Adrenal gland (tissue), 12 donors: ENCODE data around the gene SPCS2. TPM values are rescaled to one million over a fixed set of nuclear protein-coding genes. Genes with fewer than 3 reads are reported as not detected.

Experiments used
- DNase-seq, 7 donors: peaks; one replicate each; pipeline ENCODE4 v3.0.0-alpha.2; 2019 to 2020
- H3K27ac ChIP-seq, 5 donors: fragments of 200-600 bp; sonication (generic) in 4 of 5; 1 replicate in 3 of 5; 2 replicates in 2 of 5; pipeline versions ENCODE4 v1.5.1 to v1.8.0; 2016 to 2020; ENCODE audit warnings: mild to moderate bottlenecking in 1 of 5
- H3K27me3 ChIP-seq: fragments of 200-600 bp; 2 replicates; pipeline ENCODE4 v1.8.0; 2021
- H3K36me3 ChIP-seq, 2 donors: fragments of 200-600 bp; replicated peaks in 1 of 2; 1 replicate in 1 of 2; 2 replicates in 1 of 2; pipeline versions ENCODE4 v1.5.1 to v1.8.0; 2018 to 2022
- H3K4me1 ChIP-seq, 2 donors: fragments of 200-600 bp; replicated peaks in 1 of 2; 1 replicate in 1 of 2; 2 replicates in 1 of 2; pipeline versions ENCODE4 v1.5.1 to v1.8.0; 2018 to 2021
- H3K4me3 ChIP-seq, 4 donors: fragments of 200-600 bp; sonication (generic) in 3 of 4; one replicate each; pipeline ENCODE4 v1.5.1; 2016 to 2018
- H3K9me3 ChIP-seq, 3 donors: fragments of 200-600 bp; sonication (generic) in 1 of 3; replicated peaks in 1 of 3; 1 replicate in 2 of 3; 2 replicates in 1 of 3; pipeline versions ENCODE4 v1.5.1 to v1.8.0; 2016 to 2021
- POLR2A ChIP-seq, 2 donors: fragments of 450-650 bp; IDR thresholded peaks; one replicate each; pipeline ENCODE4 v1.6.1; 2017; ENCODE audit warnings: antibody characterized with exemption in 2 of 2, mild to moderate bottlenecking in 2 of 2, moderate library complexity in 1 of 2
- WGBS, 4 donors: extraction: QIAGEN DNeasy Blood & Tissue Kit in 2 of 4; methylation state at CpG; one replicate each; pipeline versions ENCODE4 v1.1.5 to v1.1.7; 2013 to 2017; 5-methylcytosine and 5-hydroxymethylcytosine counted together
- intact Hi-C, 2 donors: fragments of 100-400 bp; cut with DNase I; formaldehyde crosslinking; loops; one replicate each; pipeline versions ENCODE4 v1.14.1 to v1.15.0; 2022 to 2023
- polyA plus RNA-seq, 3 donors: library from polyadenylated mRNA; stranded (reverse); fragments of 200-250 nt in 2 of 3; fragments of 350-450 nt in 1 of 3; fragmentation: Illumina TruSeq in 1 of 3; extraction: RNeasy Lipid Tissue Mini Kit (QIAGEN cat#74804) in 1 of 3; gene quantifications; one replicate each; pipeline ENCODE4 v1.2.3, GENCODE V29; 2013 to 2014
- total RNA-seq, 9 donors: library from RNA; depleted of rRNA in 4 of 9; stranded (reverse); fragments of >200 nt in 4 of 9; fragments of 120-200 nt in 1 of 9; fragmentation: NEBNext Ultra II Directional in 1 of 9; extraction: Animal tissue kit (Norgen Biotek cat#: 25700) in 1 of 9; gene quantifications; one replicate each; pipeline versions ENCODE4 v1.1.0 to v1.2.4, GENCODE V29; 2013 to 2023
- TF ChIP-seq, protein P1 (sequence below), 6 experiments: fragments of 450-650 bp in 4 of 6; fragments of 200-600 bp in 2 of 6; sonication (generic) in 1 of 6; IDR thresholded peaks; 1 replicate in 5 of 6; 2 replicates in 1 of 6; pipeline versions ENCODE4 v1.5.1 to v1.8.0; 2016 to 2021; ENCODE audit warnings: antibody characterized with exemption in 6 of 6, mild to moderate bottlenecking in 2 of 6, moderate library complexity in 1 of 6
- donor health status: healthy with polysubstance abuse.
- donor health status: Bipolar disorder and iron deficiency.
- donor health status: DM: yes; HTN: yes; CAD: no.
- donor health status: DM: no; HTN: no; CAD: no.
- donor health status: DM: no; HTN: no; CAD: no.
- donor health status: DM: yes; HTN: yes; CAD: no.

The SPCS2 gene
- total and polyA plus RNA-seq, 12 donors: 38.6 to 287 (median 124) TPM

DNA sequence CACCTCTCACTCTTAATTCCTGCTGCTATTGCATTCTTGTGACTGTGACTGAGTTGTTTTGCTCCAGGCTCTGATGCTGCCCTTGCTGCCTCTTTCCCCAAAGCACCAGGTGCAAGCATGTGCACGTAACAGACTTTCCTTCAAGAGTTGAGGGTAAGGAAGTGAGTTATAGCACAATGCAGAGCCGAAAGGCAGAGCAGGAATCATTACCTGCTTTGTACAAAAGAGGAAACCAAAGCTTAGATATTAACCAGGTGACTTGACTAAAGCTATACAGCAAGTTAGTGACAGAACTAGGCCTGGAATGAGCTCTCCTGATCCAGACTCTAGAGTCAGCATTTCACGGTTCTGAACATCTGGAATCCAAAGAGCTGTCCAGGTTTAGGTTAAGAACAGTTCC lies 73.2 kb downstream of the SPCS2 start:
- Histone ChIP-seq H3K4me3 (no peak overlapping the region), H3K27me3 (no peaks in the 10 kb centered on the region), H3K4me1 (peaks cover 10 to 16% of the 10 kb centered on the region in 2 donors), H3K9me3 (no peaks in the 10 kb centered on the region), H3K36me3 (no peaks in the 10 kb centered on the region), H3K27ac (peak overlapping the region; percentile 3 to 82 (median 60))
- 76 to 89% (median 85%) methylated on average over 3 of the region's 3 CpGs for WGBS, 4 donors
- TF ChIP-seq POLR2A (IDR thresholded peaks at IDR 0.05): no peak
- no peak for DNase-seq
- intact Hi-C loops: loop anchor here (5.0 to 10.0 kb wide), 4 partner anchors 123 to 223 kb away; partner anchors contain the start of gene TPBGL (in 2 of the 2)

DNA sequence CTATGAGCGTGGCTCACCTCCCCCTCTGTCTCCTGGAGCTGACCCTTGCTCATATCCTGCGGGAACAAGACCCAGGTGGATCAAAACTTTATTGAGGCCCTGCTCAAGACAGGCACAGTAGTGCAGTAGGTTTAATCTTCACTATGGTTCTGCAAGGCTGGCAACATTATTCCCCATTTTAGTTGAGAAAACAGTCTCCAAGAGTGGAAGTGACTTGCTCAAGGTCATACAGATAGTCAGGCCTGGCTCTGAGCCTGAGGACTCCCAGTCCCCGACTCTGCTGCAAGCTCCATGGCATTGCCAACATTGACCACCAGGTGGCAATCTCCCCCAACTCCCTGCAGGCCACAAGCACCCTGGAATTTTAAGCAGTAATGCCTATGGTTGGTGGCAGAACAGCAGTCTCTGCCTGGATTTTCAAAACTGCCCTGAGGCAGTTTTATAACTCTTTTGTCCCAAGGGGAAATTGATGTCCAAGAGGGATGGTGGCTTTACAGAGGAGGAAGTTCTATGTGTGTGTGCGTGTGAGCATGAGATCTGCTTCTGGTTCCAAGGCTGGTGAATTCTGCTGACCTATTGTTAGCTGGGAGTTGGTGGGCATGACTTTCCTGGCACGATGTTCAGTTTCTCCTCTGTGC lies 73.8 kb downstream of the SPCS2 start:
- TF ChIP-seq, protein P1, sequence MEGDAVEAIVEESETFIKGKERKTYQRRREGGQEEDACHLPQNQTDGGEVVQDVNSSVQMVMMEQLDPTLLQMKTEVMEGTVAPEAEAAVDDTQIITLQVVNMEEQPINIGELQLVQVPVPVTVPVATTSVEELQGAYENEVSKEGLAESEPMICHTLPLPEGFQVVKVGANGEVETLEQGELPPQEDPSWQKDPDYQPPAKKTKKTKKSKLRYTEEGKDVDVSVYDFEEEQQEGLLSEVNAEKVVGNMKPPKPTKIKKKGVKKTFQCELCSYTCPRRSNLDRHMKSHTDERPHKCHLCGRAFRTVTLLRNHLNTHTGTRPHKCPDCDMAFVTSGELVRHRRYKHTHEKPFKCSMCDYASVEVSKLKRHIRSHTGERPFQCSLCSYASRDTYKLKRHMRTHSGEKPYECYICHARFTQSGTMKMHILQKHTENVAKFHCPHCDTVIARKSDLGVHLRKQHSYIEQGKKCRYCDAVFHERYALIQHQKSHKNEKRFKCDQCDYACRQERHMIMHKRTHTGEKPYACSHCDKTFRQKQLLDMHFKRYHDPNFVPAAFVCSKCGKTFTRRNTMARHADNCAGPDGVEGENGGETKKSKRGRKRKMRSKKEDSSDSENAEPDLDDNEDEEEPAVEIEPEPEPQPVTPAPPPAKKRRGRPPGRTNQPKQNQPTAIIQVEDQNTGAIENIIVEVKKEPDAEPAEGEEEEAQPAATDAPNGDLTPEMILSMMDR (IDR thresholded peaks at IDR 0.05): peak; percentile 96 to 99 (median 98)
- no peak for TF ChIP-seq POLR2A (IDR thresholded peaks at IDR 0.05)
- H3K9me3 ChIP-seq: no peaks in the 10 kb centered on the region
- H3K4me3 ChIP-seq: no peak overlapping the region
- intact Hi-C loops: loop anchor here (5.0 to 10.0 kb wide), 4 partner anchors 122 to 222 kb away; partner anchors contain the start of gene TPBGL (in 2 of the 2)
- H3K27me3 ChIP-seq: no peaks in the 10 kb centered on the region
- peak; percentile 91 to 98 (median 96) for DNase-seq
- H3K36me3 ChIP-seq: no peaks in the 10 kb centered on the region
- 42 to 53% (median 50%) methylated on average over 3 to 5 of the region's 5 CpGs for WGBS, 4 donors
- peak overlapping the region; percentile 29 to 82 (median 60) for H3K27ac ChIP-seq
- peaks cover 10 to 16% of the 10 kb centered on the region in 2 donors for H3K4me1 ChIP-seq

DNA sequence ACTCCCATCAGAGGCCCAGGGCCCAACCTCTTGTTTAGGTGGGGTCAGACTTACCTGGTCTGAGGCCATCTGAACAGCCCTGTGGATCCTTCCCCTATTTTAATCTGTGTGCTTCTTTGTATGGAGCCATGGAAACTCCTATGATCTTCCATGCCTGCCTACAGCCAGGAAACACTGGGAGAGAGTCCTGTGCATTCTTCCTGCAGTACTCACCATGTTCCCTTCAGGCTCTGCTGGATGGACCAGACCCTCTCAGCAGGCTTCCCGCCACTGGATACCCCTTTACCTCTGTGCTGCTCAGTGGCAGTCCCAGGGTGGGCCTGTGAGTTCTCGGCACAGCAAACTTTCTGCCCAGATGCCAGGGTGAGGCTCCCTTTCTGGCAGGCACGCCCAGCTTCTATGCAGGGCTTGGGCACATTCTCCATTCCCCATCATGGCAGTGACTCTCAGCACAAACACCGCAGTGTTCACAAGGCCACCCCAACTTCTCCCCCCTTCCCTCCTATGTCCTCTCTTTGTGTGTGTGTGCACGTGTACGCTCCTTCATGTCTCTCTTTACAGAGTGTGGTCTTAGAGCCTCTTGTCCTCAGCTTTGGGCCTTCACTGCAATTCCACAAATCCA lies 74.5 kb downstream of the SPCS2 start:
- Histone ChIP-seq H3K27me3 (no peaks in the 10 kb centered on the region), H3K4me3 (no peak overlapping the region), H3K4me1 (peaks cover 10 to 16% of the 10 kb centered on the region in 2 donors), H3K36me3 (no peaks in the 10 kb centered on the region), H3K9me3 (no peaks in the 10 kb centered on the region), H3K27ac (peak overlapping the region; percentile 26 to 82 (median 60))
- WGBS, 4 donors: 94 to 99% (median 96%) methylated on average over 6 of the region's 6 CpGs
- DNase-seq: no peak
- no peak for TF ChIP-seq POLR2A (IDR thresholded peaks at IDR 0.05)
- TF ChIP-seq, protein P1 (IDR thresholded peaks at IDR 0.05): no peak
- intact Hi-C loops: loop anchor here (5.0 to 10.0 kb wide), 4 partner anchors 121 to 221 kb away; partner anchors contain the start of gene TPBGL (in 2 of the 2)

DNA sequence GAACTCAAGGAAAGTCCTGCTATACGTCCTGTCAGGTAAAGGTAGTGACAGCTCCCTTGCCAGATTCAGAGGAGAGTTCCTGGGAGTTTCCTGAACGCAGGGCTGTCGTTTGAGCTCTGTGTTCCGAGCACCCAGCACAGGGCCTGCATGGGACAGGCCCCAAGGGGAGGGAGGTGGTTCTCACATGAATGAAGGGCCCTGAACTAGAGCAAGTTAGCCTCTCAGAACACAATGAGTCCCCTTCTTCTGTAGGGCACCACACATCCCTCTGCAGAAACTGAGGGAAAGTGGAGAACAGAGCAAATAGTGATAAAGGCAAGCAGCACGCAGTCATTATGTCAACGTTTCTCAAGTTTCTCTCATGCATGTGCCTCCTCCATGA lies 75.0 kb downstream of the SPCS2 start:
- H3K27ac ChIP-seq: peak overlapping the region; percentile 13 to 82 (median 42)
- H3K36me3 ChIP-seq: no peaks in the 10 kb centered on the region
- no peak overlapping the region for H3K4me3 ChIP-seq
- intact Hi-C loops: loop anchor here (5.0 to 10.0 kb wide), 4 partner anchors 121 to 221 kb away; partner anchors contain the start of gene TPBGL (in 2 of the 2)
- WGBS, 4 donors: 73 to 97% (median 85%) methylated on average over 6 of the region's 6 CpGs
- H3K9me3 ChIP-seq: no peaks in the 10 kb centered on the region
- peaks cover 10 to 16% of the 10 kb centered on the region in 2 donors for H3K4me1 ChIP-seq
- TF ChIP-seq POLR2A (IDR thresholded peaks at IDR 0.05): no peak
- TF ChIP-seq, protein P1 (IDR thresholded peaks at IDR 0.05): no peak
- no peaks in the 10 kb centered on the region for H3K27me3 ChIP-seq
- DNase-seq: no peak
